Stimulated activated naive CD8-positive, alpha-beta T cell treated with anti-CD3 and anti-CD28 coated beads, Interleukin-15, Interleukin-2, amounts not matched to agents 100 ng/mL and 50 ng/mL, for 24 hours (primary cell): ENCODE measurements around the gene UCHL1.
"Not testable (repeated sequence)": the region's sequence is repeated elsewhere in the genome, so short reads cannot be mapped to it uniquely, and the experiment has no call there.

Experiments
- H3K27ac Mint-ChIP-seq: one replicate; pipeline ENCODE4 v1.8.0; 2021; ENCODE audit warnings: mild to moderate bottlenecking, mixed read lengths
- H3K27me3 Mint-ChIP-seq: one replicate; pipeline ENCODE4 v1.8.0; 2021; ENCODE audit warnings: mixed read lengths
- H3K36me3 Mint-ChIP-seq: one replicate; pipeline ENCODE4 v1.8.0; 2021; ENCODE audit warnings: low read depth, mixed read lengths
- H3K4me1 Mint-ChIP-seq: one replicate; pipeline ENCODE4 v1.8.0; 2021; ENCODE audit warnings: low read depth, mixed read lengths
- H3K4me3 Mint-ChIP-seq: one replicate; pipeline ENCODE4 v1.8.0; 2021; ENCODE audit warnings: mild to moderate bottlenecking, mixed read lengths
- H3K9me3 Mint-ChIP-seq: one replicate; pipeline ENCODE4 v1.8.0; 2021; ENCODE audit warnings: mixed read lengths

The UCHL1 gene

DNA sequence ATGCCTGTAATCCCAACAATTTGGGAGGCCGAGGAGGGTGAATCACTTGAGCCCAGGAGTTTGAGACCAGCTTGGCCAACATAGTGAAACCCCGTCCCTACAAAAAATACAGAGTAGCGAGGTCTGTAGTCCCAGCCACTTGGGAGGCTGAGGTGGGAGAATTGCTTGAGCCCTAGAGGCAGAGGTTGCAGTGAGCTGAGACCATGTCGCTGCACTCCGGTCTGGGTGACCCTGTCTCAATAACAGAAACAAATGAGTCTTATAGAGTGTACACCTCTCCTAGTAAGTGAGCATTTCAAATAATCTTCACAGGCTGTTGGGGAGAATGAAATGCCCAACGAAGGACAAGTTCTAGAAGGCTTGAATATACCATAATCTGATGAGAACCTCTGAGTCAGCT is 5.5 kb downstream of the UCHL1 start:
- Mint-ChIP-seq H3K4me1 (peaks cover 9% of the 10 kb centered on the region), H3K9me3 (no peaks in the 10 kb centered on the region), H3K27ac (no peak overlapping the region), H3K36me3 (no peaks in the 10 kb centered on the region), H3K27me3 (peaks cover 19% of the 10 kb centered on the region), H3K4me3 (no peak overlapping the region)

DNA sequence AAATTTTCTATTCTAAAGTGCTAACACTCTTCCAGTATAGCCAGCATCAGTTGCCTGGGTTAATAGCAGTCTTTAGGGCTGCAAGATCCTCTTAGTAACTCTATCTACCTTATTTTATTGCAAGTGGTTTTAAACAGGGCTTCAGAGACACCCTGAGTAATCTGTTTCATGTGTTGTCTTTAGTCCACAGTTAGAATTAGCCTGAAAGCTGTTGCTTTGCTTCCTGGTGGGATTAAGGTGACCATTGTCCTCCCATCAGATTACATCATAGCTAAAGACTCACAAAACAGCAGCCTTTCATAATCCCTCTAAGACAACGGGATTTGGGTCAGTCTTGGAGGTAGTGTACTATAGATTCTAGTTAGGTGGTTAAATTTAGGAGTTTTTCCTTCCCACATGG is 7.5 kb downstream of the UCHL1 start:
- Mint-ChIP-seq H3K36me3 (no peaks in the 10 kb centered on the region), H3K9me3 (no peaks in the 10 kb centered on the region), H3K27me3 (peaks cover 5% of the 10 kb centered on the region), H3K27ac (no peak overlapping the region), H3K4me1 (no peaks in the 10 kb centered on the region), H3K4me3 (no peak overlapping the region)

DNA sequence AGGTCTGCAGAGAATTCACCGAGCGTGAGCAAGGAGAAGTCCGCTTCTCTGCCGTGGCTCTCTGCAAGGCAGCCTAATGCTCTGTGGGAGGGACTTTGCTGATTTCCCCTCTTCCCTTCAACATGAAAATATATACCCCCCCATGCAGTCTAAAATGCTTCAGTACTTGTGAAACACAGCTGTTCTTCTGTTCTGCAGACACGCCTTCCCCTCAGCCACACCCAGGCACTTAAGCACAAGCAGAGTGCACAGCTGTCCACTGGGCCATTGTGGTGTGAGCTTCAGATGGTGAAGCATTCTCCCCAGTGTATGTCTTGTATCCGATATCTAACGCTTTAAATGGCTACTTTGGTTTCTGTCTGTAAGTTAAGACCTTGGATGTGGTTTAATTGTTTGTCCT is 11.3 kb downstream of the UCHL1 start:
- Mint-ChIP-seq H3K27me3 (peaks cover 1% of the 10 kb centered on the region), H3K4me1 (no peaks in the 10 kb centered on the region), H3K9me3 (no peaks in the 10 kb centered on the region), H3K4me3 (no peak overlapping the region), H3K27ac (no peak overlapping the region), H3K36me3 (no peaks in the 10 kb centered on the region)

DNA sequence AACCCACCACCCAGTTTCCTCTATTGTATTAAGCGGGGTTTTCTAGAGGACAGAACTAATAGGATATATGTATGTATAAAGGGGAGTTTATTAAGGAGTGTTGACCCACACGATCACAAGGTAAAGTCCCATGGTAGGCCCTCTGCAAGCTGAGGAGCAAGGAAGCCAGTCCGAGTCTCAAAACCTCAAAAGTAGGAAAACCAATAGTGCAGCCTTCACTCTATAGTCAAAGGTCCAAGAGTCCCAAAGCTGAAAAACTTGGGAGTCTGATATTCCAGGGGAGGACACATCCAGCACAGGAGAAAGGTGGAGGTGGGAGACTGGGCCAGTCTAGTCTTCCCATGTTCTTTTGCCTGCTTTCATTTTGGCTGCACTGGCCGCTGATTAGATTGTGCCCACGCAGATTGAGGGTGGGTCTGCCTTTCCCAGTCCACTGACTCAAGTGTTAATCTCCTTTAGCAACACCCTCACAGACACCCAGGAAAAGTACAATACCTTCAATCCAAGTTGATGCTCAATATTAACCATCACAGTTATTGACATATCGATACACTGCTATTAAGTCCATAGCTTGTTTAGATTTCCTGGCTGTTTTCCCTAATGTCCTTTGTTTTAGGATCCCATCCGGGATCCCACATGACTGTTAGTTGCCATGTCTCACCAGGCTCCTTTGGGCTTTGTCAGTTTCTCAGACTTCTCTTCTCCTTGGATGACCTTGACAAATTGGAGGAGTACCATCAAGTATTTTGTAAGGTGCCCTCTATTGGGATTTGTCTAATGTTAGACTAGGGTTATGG is 12.2 kb downstream of the UCHL1 start:
- H3K27me3 Mint-ChIP-seq = peaks cover 6% of the 10 kb centered on the region
- no peaks in the 10 kb centered on the region for H3K36me3 Mint-ChIP-seq
- no peaks in the 10 kb centered on the region for H3K4me1 Mint-ChIP-seq
- H3K27ac Mint-ChIP-seq = no peak overlapping the region
- H3K4me3 Mint-ChIP-seq = no peak overlapping the region
- H3K9me3 Mint-ChIP-seq = no peaks in the 10 kb centered on the region

DNA sequence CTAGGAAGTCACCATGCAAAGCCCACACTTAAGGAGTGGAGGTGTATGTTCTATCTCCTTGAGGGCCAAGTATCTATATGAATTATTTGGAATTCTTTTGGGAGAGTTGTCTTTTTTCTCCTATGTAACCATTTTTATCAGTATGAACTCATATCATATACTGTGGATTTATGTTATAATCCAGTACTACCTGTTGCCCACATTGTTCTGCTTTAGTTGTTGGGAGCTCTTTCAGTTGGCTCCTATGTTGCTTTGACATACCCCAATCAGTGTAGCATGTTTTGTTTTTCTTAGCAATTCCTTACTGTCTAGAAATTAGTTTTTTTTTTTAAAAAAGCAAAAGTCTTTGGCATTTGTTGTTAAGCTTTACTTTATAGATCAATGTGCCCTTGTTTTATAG is 13.0 kb downstream of the UCHL1 start:
- Mint-ChIP-seq H3K9me3 (no peaks in the 10 kb centered on the region), H3K4me3 (no peak overlapping the region), H3K36me3 (no peaks in the 10 kb centered on the region), H3K4me1 (no peaks in the 10 kb centered on the region), H3K27ac (no peak overlapping the region), H3K27me3 (peaks cover 6% of the 10 kb centered on the region)

DNA sequence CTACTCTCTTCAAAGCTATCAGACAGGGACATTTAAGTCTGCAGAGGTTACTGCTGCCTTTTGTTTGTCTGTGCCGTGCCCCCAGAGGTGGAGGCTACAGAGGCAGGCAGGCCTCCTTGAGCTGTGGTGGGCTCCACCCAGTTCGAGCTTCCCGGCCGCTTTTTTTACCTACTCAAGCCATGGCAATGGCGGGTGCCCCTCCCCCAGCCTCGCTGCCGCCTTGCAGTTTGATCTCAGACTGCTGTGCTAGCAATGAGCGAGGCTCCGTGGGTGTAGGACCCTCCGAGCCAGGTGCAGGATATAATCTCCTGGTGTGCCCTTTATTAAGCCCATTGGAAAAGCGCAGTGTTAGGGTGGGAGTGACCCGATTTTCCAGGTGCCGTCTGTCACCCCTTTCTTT is 19.2 kb downstream of the UCHL1 start:
- H3K27me3 Mint-ChIP-seq = peaks cover 16% of the 10 kb centered on the region
- H3K9me3 Mint-ChIP-seq, H3K4me3 Mint-ChIP-seq, H3K36me3 Mint-ChIP-seq, H3K4me1 Mint-ChIP-seq, H3K27ac Mint-ChIP-seq: not testable (repeated sequence)

DNA sequence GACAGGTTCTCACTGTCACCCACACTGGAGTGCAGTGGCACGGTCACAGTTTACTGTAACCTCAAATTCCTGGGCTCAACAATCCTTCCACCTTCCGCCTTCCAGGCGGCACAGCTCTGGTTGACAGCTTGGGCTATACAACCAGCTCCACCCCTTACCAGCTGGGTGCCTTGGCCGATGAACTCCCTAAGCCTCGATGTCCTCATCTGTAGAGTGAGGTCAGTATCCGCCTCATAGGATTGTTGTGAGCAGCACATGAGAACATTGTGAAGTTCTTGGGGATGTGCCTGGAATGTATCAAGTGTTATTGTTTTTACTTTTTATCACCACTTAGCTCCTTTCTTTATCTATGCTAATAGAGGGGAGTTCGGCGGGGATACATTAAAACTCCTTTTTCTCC is 23.3 kb downstream of the UCHL1 start:
- no peaks in the 10 kb centered on the region for H3K9me3 Mint-ChIP-seq
- H3K27ac Mint-ChIP-seq = no peak overlapping the region
- no peak overlapping the region for H3K4me3 Mint-ChIP-seq
- H3K4me1 Mint-ChIP-seq = no peaks in the 10 kb centered on the region
- peaks cover 9% of the 10 kb centered on the region for H3K27me3 Mint-ChIP-seq
- H3K36me3 Mint-ChIP-seq = no peaks in the 10 kb centered on the region

DNA sequence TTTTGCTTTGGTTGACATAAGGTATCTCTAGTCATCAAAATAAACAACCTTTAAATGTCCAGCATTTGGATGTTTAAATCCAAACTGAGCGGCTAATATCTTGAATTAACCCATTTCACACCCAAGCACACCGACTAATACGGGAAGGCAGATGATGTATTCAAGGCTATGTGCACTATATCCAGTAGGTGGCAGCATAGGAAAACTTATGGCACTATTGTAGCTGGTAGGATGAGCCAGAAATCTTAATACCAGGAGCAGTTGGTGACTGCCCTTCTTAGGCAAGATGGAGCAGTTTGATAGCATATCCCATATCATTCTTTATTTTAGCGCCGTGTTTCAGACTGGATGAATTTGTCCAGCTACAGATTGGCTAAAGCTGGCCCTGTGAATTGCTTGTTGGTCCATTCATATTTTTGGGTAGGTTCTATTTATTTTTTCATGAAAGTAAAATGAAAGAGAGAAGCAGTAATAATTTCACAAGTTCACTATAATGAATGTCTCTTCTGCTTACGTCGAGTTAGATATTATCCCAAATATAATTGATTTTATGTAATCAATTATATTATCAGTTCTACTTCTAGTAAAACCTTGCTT is 24.4 kb downstream of the UCHL1 start:
- H3K27ac Mint-ChIP-seq = no peak overlapping the region
- no peak overlapping the region for H3K4me3 Mint-ChIP-seq
- peaks cover 7% of the 10 kb centered on the region for H3K27me3 Mint-ChIP-seq
- no peaks in the 10 kb centered on the region for H3K9me3 Mint-ChIP-seq
- H3K4me1 Mint-ChIP-seq = no peaks in the 10 kb centered on the region
- no peaks in the 10 kb centered on the region for H3K36me3 Mint-ChIP-seq

DNA sequence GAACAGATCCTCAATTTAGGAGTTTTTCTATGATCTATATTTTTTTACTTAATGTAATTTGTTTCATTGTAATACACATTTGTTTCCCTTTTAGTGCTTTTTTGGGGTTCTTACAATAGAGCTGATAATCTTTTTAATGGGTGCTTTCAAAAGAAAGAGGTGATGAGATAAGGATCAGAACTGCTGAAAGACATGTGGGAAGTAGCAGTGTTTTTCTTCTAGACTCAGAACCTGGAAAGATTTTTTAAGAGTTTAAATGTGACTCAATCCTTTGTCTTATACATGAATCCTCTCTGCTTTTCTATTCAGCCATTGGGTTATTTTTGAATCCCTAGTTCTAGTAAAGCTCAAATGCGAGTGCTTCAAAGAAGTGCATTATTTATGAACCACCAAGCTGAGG is 25.6 kb downstream of the UCHL1 start:
- no peaks in the 10 kb centered on the region for H3K36me3 Mint-ChIP-seq
- no peaks in the 10 kb centered on the region for H3K9me3 Mint-ChIP-seq
- H3K27ac Mint-ChIP-seq = no peak overlapping the region
- no peaks in the 10 kb centered on the region for H3K4me1 Mint-ChIP-seq
- no peak overlapping the region for H3K4me3 Mint-ChIP-seq
- H3K27me3 Mint-ChIP-seq = peaks cover 7% of the 10 kb centered on the region

DNA sequence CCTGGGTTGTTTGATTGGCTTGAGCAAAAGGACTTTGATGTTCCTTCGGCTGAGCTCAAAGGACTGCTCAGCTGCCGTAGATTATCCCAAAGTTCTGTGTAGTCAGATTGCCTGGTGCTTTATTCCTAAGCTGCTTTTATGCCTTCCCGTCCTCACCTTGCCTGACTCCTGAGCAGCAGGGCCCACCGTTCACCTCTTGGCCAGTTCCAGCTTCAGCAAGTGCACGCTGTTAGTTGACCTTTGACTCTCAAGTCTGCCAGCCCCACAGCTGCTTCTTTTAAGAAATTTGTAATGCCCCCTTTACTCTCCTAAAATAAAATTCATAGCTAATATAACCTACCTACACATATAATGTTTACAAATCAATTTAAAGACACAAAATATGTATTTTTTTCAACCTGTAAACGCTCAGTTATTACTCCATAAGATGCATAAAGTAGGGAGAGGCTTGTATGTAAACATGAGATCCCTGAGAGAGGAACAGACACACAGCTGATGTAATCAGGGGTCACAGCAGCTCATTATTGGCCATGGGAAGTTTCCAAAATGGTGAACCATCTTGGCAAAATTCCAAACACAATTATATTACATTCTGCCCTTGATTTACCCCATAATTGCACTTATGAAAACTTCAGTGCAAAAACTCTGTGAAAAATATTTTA is 28.6 kb downstream of the UCHL1 start:
- no peaks in the 10 kb centered on the region for H3K36me3 Mint-ChIP-seq
- H3K4me1 Mint-ChIP-seq = no peaks in the 10 kb centered on the region
- no peaks in the 10 kb centered on the region for H3K9me3 Mint-ChIP-seq
- no peak overlapping the region for H3K4me3 Mint-ChIP-seq
- no peak overlapping the region for H3K27ac Mint-ChIP-seq
- H3K27me3 Mint-ChIP-seq = no peaks in the 10 kb centered on the region

DNA sequence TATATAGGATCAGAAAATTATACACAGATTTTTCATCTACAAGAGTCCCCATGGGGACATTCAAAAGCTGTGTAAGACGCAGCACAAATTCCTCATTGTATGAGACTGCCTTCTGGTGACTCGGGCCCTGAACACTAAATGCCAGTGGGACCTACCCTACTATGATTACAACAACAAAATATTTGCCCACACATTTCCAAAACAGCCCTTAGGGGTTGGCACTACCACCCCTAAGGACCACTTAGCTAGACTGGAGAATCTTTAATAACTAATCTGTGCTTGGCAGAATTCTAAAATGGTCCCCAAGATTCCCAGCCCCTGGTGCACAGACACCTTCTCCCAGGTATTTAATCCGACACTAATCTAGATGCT is 29.1 kb downstream of the UCHL1 start:
- Mint-ChIP-seq H3K9me3 (no peaks in the 10 kb centered on the region), H3K27me3 (no peaks in the 10 kb centered on the region), H3K4me3 (no peak overlapping the region), H3K4me1 (no peaks in the 10 kb centered on the region), H3K27ac (no peak overlapping the region), H3K36me3 (no peaks in the 10 kb centered on the region)

DNA sequence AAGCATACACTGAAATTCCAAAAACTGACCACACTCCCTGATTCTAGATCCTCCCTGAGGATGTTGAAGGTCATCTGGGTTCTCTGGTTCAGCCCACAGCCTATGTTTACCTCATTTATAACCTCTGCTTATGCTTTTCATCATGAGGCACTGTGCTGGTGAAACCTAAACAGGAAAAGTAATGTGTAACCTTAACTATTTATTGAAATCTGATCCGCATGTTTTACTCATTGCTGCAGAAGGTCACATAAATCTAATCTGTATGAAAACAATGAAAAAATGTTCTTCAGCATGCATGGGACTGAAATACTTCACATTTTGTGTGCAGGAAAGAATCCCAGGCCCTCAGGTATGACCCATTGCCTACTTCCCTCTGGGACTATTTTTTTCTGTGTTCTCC is 30.3 kb downstream of the UCHL1 start:
- no peaks in the 10 kb centered on the region for H3K27me3 Mint-ChIP-seq
- H3K36me3 Mint-ChIP-seq = no peaks in the 10 kb centered on the region
- H3K4me1 Mint-ChIP-seq = no peaks in the 10 kb centered on the region
- no peak overlapping the region for H3K27ac Mint-ChIP-seq
- H3K9me3 Mint-ChIP-seq = no peaks in the 10 kb centered on the region
- no peak overlapping the region for H3K4me3 Mint-ChIP-seq

DNA sequence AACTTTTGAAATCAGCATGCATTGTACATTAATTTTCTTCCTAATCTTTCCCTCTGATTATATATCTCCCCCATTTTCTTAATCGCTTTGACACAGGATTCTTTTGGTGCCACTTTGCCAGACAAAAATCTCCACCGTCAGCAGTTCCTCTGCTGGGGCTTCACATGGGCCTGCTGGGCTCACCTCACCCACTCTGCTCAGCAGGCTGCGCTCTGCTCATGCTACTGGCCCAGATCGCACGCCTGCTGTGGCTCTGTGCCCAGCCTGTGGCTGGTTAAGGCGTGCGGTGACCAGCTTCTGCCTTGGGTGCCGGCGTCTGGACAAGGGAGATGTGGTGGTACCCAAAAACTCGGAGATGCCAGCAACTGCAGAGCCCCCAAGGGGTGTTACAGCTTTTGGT is 31.1 kb downstream of the UCHL1 start:
- H3K27ac Mint-ChIP-seq = no peak overlapping the region
- H3K27me3 Mint-ChIP-seq = no peaks in the 10 kb centered on the region
- H3K4me3 Mint-ChIP-seq = no peak overlapping the region
- H3K36me3 Mint-ChIP-seq = no peaks in the 10 kb centered on the region
- no peaks in the 10 kb centered on the region for H3K4me1 Mint-ChIP-seq
- no peaks in the 10 kb centered on the region for H3K9me3 Mint-ChIP-seq

DNA sequence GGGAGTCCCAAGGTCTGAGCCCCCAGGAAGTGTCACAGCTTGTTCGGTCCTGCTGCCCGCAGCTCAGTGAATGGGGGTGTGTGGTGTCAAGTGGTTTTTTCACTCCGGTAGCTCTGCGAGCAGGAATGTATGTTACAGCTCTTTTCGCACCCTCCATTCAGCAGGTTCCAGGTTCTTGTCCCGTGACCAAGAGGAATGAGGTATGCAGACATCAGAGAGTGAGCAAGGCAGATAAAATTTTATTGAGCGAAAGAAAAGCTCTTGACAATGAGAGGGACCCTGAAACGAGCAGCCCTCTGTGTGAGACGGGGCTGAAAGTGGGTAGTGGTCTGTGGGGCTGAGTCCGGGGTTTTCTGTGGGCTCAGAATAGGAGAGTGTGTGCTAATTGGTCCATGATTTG is 31.5 kb downstream of the UCHL1 start:
- no peak overlapping the region for H3K4me3 Mint-ChIP-seq
- H3K27ac Mint-ChIP-seq = no peak overlapping the region
- no peaks in the 10 kb centered on the region for H3K9me3 Mint-ChIP-seq
- H3K27me3 Mint-ChIP-seq = no peaks in the 10 kb centered on the region
- H3K4me1 Mint-ChIP-seq = no peaks in the 10 kb centered on the region
- no peaks in the 10 kb centered on the region for H3K36me3 Mint-ChIP-seq

DNA sequence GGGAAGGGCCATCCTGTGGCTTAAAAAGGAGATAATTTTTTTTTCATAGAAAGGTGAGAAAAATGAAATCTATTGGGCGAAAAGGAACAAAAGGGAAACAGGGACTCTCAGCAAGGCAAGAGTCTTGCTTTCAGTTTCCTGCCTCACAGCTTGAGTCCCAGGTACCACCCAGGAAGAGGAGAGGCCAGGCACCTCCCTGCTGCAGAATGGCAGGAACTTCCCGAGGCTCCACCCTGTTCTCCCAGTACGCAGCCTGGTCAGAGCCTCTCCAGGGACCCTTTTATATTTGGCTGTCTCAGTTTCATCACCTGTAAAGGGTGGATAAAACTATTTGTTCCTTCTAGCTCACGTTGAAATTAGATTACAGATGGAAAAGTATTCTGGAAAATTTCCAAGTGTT is 33.8 kb downstream of the UCHL1 start:
- H3K9me3 Mint-ChIP-seq = peaks cover 6% of the 10 kb centered on the region
- H3K27me3 Mint-ChIP-seq = no peaks in the 10 kb centered on the region
- H3K4me1 Mint-ChIP-seq = no peaks in the 10 kb centered on the region
- H3K4me3 Mint-ChIP-seq = no peak overlapping the region
- H3K27ac Mint-ChIP-seq = no peak overlapping the region
- no peaks in the 10 kb centered on the region for H3K36me3 Mint-ChIP-seq
